H1 (cell line): Measurements from ENCODE around the gene UFC1.

ENCODE experiments used
- CBX5 ChIP-seq: fragments of 300-800, 300-1000 bp; sonication (generic); IDR thresholded peaks from 2 replicates; pipeline ENCODE4 v1.7.1; 2016; ENCODE audit warnings: antibody characterized with exemption, low read length, low read depth
- HDAC6 ChIP-seq: IDR thresholded peaks from one replicate; pipeline ENCODE4 v1.7.1; 2012; ENCODE audit warnings: low read depth, mild to moderate bottlenecking, inconsistent platforms, low read length, moderate library complexity
- POLR2A ChIP-seq, 2 experiments: IDR thresholded peaks; 1 replicate in 1 of 2; 2 replicates in 1 of 2; pipeline ENCODE4 v1.6.1; 2011; ENCODE audit warnings: low read depth in 2 of 2, low read length in 2 of 2, mild to moderate bottlenecking in 2 of 2; ENCODE audit errors: control extremely low read depth in 1 of 2
- POLR2AphosphoS5 ChIP-seq: IDR thresholded peaks from 2 replicates; pipeline ENCODE4 v1.6.1; 2011; ENCODE audit warnings: low read depth, low read length
- POU5F1 ChIP-seq: IDR thresholded peaks from 2 replicates; pipeline ENCODE4 v1.6.1; 2011; ENCODE audit warnings: low read depth, mild to moderate bottlenecking, low read length, moderate library complexity
- RAD21 ChIP-seq, 2 experiments: IDR thresholded peaks in 1 of 2; conservative IDR thresholded peaks in 1 of 2; 2 replicates each; pipeline ENCODE4 v1.6.1; 2011; ENCODE audit warnings: low read depth in 2 of 2, low read length in 2 of 2, improper control_type of control experiment in 1 of 2, inconsistent platforms in 1 of 2, mild to moderate bottlenecking in 1 of 2, moderate library complexity in 1 of 2
- TF ChIP-seq, protein P1 (sequence below), 3 experiments: IDR thresholded peaks; 1 replicate in 2 of 3; 2 replicates in 1 of 3; pipeline versions ENCODE4 v1.5.1 to v1.6.1; 2011; ENCODE audit warnings: low read length in 3 of 3, mild to moderate bottlenecking in 3 of 3, inconsistent platforms in 2 of 3, low read depth in 1 of 3, moderate library complexity in 1 of 3; ENCODE audit not compliant: insufficient read depth in 1 of 3; ENCODE audit errors: control extremely low read depth in 1 of 3
- TF ChIP-seq, protein P2 (sequence below): IDR thresholded peaks from 2 replicates; pipeline ENCODE4 v1.6.1; 2012; ENCODE audit warnings: low read length, inconsistent platforms

DNA sequence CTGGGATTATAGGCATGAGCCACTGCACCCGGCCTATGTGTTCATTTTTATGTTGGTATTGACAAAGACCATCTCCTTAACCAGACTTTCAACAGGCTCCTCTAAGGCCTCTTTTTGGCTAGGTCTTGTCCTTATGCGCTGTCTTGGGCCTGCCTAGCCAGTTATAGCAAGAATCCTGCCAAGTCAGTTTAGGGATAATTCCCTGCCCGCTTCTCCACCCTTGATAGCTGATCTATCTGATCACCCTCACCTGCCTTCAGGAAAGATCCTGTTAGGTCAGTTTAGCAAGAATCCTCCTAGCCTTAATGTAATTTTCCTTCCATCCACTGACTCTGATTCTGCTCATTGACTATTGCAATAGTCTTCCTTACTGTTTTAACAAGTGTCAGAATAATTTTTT is 25.9 kb downstream of the UFC1 start:
- TF ChIP-seq POLR2A (IDR thresholded peaks at IDR 0.05; ENCODE audit: control extremely low read depth in 1 of 2, low read depth in 2 of 2, low read length in 2 of 2) (no peak), POU5F1 (no peak), POLR2AphosphoS5 (no peak), RAD21 (IDR thresholded peaks at IDR 0.05 in 1 of 2, conservative IDR thresholded peaks at IDR 0.05 in 1 of 2; ENCODE audit: low read depth in 2 of 2, low read length in 2 of 2) (no peak), HDAC6 (no peak), CBX5 (no peak)
- TF ChIP-seq, protein P1, sequence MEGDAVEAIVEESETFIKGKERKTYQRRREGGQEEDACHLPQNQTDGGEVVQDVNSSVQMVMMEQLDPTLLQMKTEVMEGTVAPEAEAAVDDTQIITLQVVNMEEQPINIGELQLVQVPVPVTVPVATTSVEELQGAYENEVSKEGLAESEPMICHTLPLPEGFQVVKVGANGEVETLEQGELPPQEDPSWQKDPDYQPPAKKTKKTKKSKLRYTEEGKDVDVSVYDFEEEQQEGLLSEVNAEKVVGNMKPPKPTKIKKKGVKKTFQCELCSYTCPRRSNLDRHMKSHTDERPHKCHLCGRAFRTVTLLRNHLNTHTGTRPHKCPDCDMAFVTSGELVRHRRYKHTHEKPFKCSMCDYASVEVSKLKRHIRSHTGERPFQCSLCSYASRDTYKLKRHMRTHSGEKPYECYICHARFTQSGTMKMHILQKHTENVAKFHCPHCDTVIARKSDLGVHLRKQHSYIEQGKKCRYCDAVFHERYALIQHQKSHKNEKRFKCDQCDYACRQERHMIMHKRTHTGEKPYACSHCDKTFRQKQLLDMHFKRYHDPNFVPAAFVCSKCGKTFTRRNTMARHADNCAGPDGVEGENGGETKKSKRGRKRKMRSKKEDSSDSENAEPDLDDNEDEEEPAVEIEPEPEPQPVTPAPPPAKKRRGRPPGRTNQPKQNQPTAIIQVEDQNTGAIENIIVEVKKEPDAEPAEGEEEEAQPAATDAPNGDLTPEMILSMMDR (IDR thresholded peaks at IDR 0.05; ENCODE audit: control extremely low read depth in 1 of 3, insufficient read depth in 1 of 3, low read depth in 1 of 3, low read length in 3 of 3): no peak
- TF ChIP-seq, protein P2, sequence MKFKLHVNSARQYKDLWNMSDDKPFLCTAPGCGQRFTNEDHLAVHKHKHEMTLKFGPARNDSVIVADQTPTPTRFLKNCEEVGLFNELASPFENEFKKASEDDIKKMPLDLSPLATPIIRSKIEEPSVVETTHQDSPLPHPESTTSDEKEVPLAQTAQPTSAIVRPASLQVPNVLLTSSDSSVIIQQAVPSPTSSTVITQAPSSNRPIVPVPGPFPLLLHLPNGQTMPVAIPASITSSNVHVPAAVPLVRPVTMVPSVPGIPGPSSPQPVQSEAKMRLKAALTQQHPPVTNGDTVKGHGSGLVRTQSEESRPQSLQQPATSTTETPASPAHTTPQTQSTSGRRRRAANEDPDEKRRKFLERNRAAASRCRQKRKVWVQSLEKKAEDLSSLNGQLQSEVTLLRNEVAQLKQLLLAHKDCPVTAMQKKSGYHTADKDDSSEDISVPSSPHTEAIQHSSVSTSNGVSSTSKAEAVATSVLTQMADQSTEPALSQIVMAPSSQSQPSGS: no peak
